Karpas-422 (cell line): ENCODE data around the gene SEC22C. TPM values are rescaled to one million over a fixed set of nuclear protein-coding genes. Genes with fewer than 3 reads are reported as not detected.

Source experiments
- DNase-seq: peaks from one replicate; pipeline ENCODE4 v3.0.0-alpha.2; 2015
- H2AFZ ChIP-seq: fragments of 200-600 bp; sonication (generic); 2 replicates; pipeline ENCODE4 v1.6.1; 2014; ENCODE audit warnings: antibody characterized with exemption, low read length, mixed read lengths
- H3K27ac ChIP-seq: fragments of 200-600 bp; sonication (generic); 2 replicates; pipeline ENCODE4 v1.5.1; 2014; ENCODE audit warnings: mild to moderate bottlenecking, low read length, moderate library complexity
- H3K27me3 ChIP-seq: fragments of 200-600 bp; sonication (generic); 2 replicates; pipeline ENCODE4 v1.6.1; 2014; ENCODE audit warnings: low read length, mixed read lengths
- H3K36me3 ChIP-seq: fragments of 200-600 bp; sonication (generic); 2 replicates; pipeline ENCODE4 v1.6.1; 2014; ENCODE audit warnings: low read length, mixed read lengths; ENCODE audit not compliant: insufficient read depth
- H3K4me1 ChIP-seq: fragments of 200-600 bp; sonication (generic); 2 replicates; pipeline ENCODE4 v1.6.1; 2014; ENCODE audit warnings: mild to moderate bottlenecking, low read length, mixed read lengths
- H3K4me2 ChIP-seq: fragments of 200-600 bp; sonication (generic); 2 replicates; pipeline ENCODE4 v1.6.1; 2014; ENCODE audit warnings: low read length, low read depth, mild to moderate bottlenecking; ENCODE audit not compliant: poor library complexity, severe bottlenecking
- H3K4me3 ChIP-seq: fragments of 200-600 bp; sonication (generic); 2 replicates; pipeline ENCODE4 v1.5.1; 2014; ENCODE audit warnings: mild to moderate bottlenecking, antibody characterized with exemption, low read length, mixed read lengths
- H3K79me2 ChIP-seq: fragments of 200-600 bp; sonication (generic); 2 replicates; pipeline ENCODE4 v1.6.1; 2014; ENCODE audit warnings: mild to moderate bottlenecking, low read length, mixed read lengths
- H3K9ac ChIP-seq: fragments of 200-600 bp; sonication (generic); 2 replicates; pipeline ENCODE4 v1.6.0; 2014; ENCODE audit warnings: low read length
- H3K9me2 ChIP-seq: fragments of 200-600 bp; sonication (generic), shearing (Covaris generic); replicated peaks from 2 replicates; pipeline ENCODE4 v1.6.0; 2014; ENCODE audit warnings: mild to moderate bottlenecking, low read length, moderate library complexity; ENCODE audit not compliant: insufficient read depth
- H3K9me3 ChIP-seq: fragments of 300-700, 200-600 bp; sonication (generic); 2 replicates; pipeline ENCODE4 v1.6.1; 2014; ENCODE audit warnings: low read length, mixed read lengths
- H4K20me1 ChIP-seq: fragments of 200-600 bp; sonication (generic); 2 replicates; pipeline ENCODE4 v1.6.1; 2014; ENCODE audit warnings: mild to moderate bottlenecking, antibody characterized with exemption, low read length, low read depth; ENCODE audit not compliant: insufficient read depth
- total RNA-seq: library from RNA; depleted of rRNA; stranded (reverse); fragments of >200 nt; shearing (Covaris generic); gene quantifications from 2 replicates; pipeline ENCODE4 v1.2.3, GENCODE V29; 2014; ENCODE audit warnings: low replicate concordance; rRNA removed

The SEC22C gene, protein sequence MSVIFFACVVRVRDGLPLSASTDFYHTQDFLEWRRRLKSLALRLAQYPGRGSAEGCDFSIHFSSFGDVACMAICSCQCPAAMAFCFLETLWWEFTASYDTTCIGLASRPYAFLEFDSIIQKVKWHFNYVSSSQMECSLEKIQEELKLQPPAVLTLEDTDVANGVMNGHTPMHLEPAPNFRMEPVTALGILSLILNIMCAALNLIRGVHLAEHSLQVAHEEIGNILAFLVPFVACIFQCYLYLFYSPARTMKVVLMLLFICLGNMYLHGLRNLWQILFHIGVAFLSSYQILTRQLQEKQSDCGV
- 36.4 and 49.8 TPM in 2 replicates for total RNA-seq

DNA sequence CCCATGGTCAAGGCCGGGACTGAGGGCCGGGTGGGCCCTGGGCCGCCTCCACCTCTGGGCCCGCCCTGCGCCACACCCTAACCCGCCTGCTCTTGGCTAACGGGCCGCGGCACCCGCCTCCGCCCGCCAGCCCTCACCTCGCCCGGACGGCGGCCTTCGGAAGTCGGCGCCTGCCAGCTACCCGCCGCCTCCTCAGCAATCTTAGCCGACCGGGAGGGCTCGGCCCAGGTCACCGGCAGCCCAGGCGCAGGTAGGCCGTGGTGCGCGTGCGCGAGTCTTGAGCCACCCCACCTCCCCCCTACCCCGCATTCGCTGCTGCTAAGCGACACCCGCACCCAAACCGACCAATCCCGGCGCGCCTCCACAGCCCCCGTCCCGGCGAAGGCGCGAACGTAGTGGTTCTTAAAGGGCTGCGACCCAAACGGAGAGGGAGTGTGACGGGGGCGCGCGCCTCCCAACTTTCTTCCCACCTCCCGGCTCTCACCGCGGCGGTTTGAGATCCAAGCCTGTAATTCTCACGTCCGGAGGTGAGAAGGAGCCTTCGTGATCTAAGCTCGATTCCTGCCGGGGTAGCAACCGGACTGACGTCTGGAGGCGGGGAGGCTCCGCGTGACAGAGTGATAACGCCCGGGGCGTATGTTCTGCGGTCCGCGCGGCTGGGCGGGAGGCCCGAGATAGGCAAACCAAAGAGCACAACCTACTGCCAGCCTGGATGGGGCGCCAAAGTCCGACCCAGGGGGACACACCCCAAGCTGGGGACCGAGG is at the start of gene SEC22C:
TSS of gene SEC22C (minus strand) at position 259 of the 765 bp plus-strand sequence. CDS start 12,921 bp downstream, outside the sequence.
- Histone ChIP-seq H3K4me3 (peak within 1 kb of the TSS; percentile 97), H3K4me2 (peak within 1 kb of the TSS; percentile 81)

DNA sequence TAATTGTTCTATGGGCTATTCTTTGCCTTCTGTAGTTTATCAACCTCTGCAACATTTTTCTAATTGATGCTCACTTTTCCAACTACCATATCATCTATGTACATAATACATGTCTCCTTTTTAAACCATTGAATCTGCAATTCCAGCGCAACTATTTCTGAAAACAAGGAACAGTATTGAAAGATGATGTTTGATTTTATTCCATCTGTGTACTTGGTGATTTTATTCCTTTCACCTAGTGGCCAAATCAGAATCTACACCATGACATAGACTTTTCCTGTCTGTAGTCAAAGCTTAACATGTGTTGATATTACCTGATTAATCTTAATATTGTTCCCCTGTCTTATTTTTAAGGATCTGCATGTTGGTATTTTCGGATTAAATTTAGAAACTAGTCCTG is 31.7 kb upstream of the SEC22C start:
- DNase-seq, result no peak

More for the DNA sequence above, at the start of gene SEC22C:
- Histone ChIP-seq H4K20me1 (no peaks in the 10 kb centered on the region), H3K9me2 (no peaks in the 10 kb centered on the region), H3K9ac (peak within 1 kb of the TSS; percentile 96), H3K27me3 (no peaks in the 10 kb centered on the region), H3K27ac (peak within 1 kb of the TSS; percentile 62), H3K9me3 (no peaks in the 10 kb centered on the region), H3K4me1 (peaks cover 28% of the 10 kb centered on the region), H3K79me2 (peaks cover 58% of the 10 kb centered on the region), H2AFZ (peak within 1 kb of the TSS; percentile 72; the same call in 1 of the 2 replicates), H3K36me3 (peaks cover 15% of the 10 kb centered on the region)
- peak; percentile 98 for DNase-seq

DNA sequence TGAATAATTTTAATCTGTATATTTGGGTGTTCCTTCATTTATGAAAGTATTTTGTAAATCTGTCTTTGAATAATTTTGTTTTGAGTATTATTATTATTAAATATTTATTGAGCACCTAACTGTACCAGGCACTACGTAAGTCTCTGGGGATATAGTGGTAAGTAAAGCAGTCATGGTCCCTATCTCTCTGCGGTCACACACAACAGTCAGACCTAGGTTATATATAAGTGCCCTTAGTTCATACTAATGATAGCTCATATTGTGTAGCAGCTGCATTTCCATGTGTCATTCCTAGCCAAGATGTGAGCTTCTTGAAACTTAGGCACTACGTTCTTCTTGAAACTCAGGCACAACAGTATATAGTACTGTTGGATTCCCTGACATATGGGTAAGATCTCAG is 31.2 kb upstream of the SEC22C start:
- H3K4me3 ChIP-seq, result peak overlapping the region; percentile 56
- peak overlapping the region; percentile 98 for H3K27ac ChIP-seq
- H3K36me3 ChIP-seq, result peaks cover 37% of the 10 kb centered on the region
- peaks cover 84% of the 10 kb centered on the region for H3K4me1 ChIP-seq
- peaks cover 7% of the 10 kb centered on the region for H4K20me1 ChIP-seq
- H3K9ac ChIP-seq, result peak overlapping the region; percentile 52
- no peaks in the 10 kb centered on the region for H3K9me3 ChIP-seq
- peak overlapping the region; percentile 88 for H3K4me2 ChIP-seq
- no peaks in the 10 kb centered on the region for H3K9me2 ChIP-seq
- H3K79me2 ChIP-seq, result peaks cover 98% of the 10 kb centered on the region
- DNase-seq, result peak; percentile 82
- H2AFZ ChIP-seq, result no peak overlapping the region
- no peaks in the 10 kb centered on the region for H3K27me3 ChIP-seq

More for the DNA sequence above, 31.7 kb upstream of the SEC22C start:
- peaks cover 2% of the 10 kb centered on the region for H4K20me1 ChIP-seq
- no peaks in the 10 kb centered on the region for H3K9me2 ChIP-seq
- H2AFZ ChIP-seq, result no peak overlapping the region
- H3K4me1 ChIP-seq, result peaks cover 79% of the 10 kb centered on the region
- no peaks in the 10 kb centered on the region for H3K9me3 ChIP-seq
- peak overlapping the region; percentile 88 for H3K4me2 ChIP-seq
- H3K79me2 ChIP-seq, result peaks cover 93% of the 10 kb centered on the region
- peak overlapping the region; percentile 98 for H3K27ac ChIP-seq
- H3K4me3 ChIP-seq, result peak overlapping the region; percentile 56; the same call in 1 of the 2 replicates
- no peaks in the 10 kb centered on the region for H3K27me3 ChIP-seq
- H3K9ac ChIP-seq, result peak overlapping the region; percentile 45
- H3K36me3 ChIP-seq, result peaks cover 33% of the 10 kb centered on the region; the same call in 1 of the 2 replicates

DNA sequence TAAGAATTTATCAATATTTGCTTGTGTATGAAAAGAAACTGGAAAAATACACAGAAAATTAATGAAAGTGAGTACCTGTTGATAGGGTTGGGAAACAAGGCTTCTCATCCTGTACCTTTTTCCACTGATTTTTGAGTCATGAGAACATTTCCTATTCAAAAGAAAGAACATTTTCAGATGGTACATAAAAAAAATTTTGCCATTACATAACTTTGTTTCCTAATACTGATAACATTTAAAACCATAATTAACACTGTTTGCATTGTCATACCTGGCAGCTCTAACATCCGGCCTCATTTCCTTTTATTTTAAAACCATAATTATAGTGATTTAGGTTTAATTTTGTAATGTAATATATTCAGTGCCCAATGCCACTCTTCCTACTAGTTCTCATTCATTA is 30.4 kb upstream of the SEC22C start:
- H3K36me3 ChIP-seq, result peaks cover 42% of the 10 kb centered on the region
- peak overlapping the region; percentile 98 for H3K27ac ChIP-seq
- peaks cover 84% of the 10 kb centered on the region for H3K4me1 ChIP-seq
- H3K9ac ChIP-seq, result peak overlapping the region; percentile 52
- peaks cover 11% of the 10 kb centered on the region for H4K20me1 ChIP-seq
- no peaks in the 10 kb centered on the region for H3K27me3 ChIP-seq
- DNase-seq, result peak; percentile 62
- H3K9me3 ChIP-seq, result no peaks in the 10 kb centered on the region
- no peaks in the 10 kb centered on the region for H3K9me2 ChIP-seq
- peak overlapping the region; percentile 88 for H3K4me2 ChIP-seq
- H2AFZ ChIP-seq, result no peak overlapping the region
- peak overlapping the region; percentile 56 for H3K4me3 ChIP-seq
- peaks cover 100% of the 10 kb centered on the region for H3K79me2 ChIP-seq

DNA sequence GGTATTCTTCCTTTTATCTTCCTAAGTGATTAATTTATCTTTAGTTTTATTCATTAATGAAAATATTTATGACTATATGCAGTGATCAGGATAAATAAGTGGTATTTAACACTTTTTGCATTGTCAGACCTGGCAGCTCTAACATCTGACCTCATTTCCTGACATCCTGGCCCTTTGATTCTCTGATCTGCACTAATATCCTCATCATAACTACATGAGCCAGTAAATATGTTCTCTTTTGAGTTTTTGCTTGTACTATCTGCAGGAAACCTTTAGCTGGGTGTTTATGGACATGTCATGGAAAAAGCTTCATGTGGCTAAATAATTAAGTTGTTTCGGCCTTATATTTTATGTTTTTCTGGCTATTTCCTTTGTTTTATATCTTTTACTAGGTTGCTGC is 29.2 kb upstream of the SEC22C start:
- H3K9ac ChIP-seq, result 0 out of 2 replicates have a peak overlapping the region, but pooled peaks have one; percentile 28
- H2AFZ ChIP-seq, result no peak overlapping the region
- H4K20me1 ChIP-seq, result peaks cover 11% of the 10 kb centered on the region
- H3K79me2 ChIP-seq, result peaks cover 100% of the 10 kb centered on the region
- H3K36me3 ChIP-seq, result peaks cover 37% of the 10 kb centered on the region
- DNase-seq, result no peak
- no peaks in the 10 kb centered on the region for H3K9me3 ChIP-seq
- no peak overlapping the region for H3K4me3 ChIP-seq
- H3K4me1 ChIP-seq, result peaks cover 81% of the 10 kb centered on the region
- peak overlapping the region; percentile 98 for H3K27ac ChIP-seq
- H3K9me2 ChIP-seq, result no peaks in the 10 kb centered on the region
- peak overlapping the region; percentile 20 for H3K4me2 ChIP-seq
- no peaks in the 10 kb centered on the region for H3K27me3 ChIP-seq

DNA sequence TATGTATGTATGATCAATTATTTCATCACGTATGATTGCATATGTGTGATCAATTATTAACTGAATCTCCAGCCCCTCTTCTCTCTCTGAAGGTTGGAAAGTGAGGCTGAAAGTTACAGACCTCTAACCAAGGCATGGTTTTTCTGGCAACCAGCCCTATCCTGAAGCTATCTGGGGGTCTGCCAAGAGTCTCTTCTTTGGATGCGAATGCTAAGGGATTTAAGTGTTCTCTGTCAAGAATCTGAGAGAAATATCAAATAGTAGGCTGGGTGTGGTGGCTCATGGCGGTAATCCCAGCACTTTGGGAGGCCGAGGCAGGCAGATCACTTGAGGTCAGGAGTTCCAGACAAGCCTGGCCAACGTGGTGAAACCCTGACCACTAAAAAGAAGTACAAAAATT is 26.8 kb upstream of the SEC22C start:
- Histone ChIP-seq H2AFZ (no peak overlapping the region), H3K9me3 (no peaks in the 10 kb centered on the region), H3K79me2 (peaks cover 100% of the 10 kb centered on the region), H3K9me2 (no peaks in the 10 kb centered on the region), H4K20me1 (peaks cover 15% of the 10 kb centered on the region), H3K4me3 (no peak overlapping the region), H3K4me1 (peaks cover 83% of the 10 kb centered on the region), H3K9ac (no peak overlapping the region), H3K27me3 (no peaks in the 10 kb centered on the region), H3K4me2 (no peak overlapping the region), H3K36me3 (peaks cover 33% of the 10 kb centered on the region), H3K27ac (peak overlapping the region; percentile 16; the same call in 1 of the 2 replicates)
- no peak for DNase-seq

DNA sequence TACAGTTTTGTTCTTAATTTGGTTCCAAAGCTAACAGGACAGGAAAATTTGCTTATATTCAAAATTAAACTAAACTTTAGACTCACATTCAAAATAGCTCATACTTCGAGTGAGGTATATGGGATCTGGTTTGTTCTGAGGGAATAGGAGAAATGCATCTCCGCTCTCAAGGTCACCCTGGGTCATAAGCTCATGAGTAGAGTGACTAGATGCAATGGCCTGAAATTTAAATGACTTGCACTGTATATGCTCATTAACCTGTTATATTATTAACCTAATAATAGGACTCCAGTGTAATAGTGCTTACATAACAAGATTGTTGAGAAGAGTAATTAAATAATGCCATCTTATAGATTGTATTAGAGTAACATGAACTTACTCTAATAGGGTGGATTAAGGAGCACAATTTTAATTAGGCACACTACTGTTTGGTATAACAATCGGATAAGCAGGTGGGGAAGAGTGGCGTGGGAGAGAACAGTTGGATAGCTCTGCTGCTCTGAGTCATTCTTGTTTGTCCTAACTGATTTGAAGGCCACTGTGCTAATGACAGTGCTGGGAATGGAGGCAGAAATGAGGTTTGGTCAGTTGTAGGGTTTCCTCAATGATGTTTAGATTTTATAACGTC is 23.9 kb upstream of the SEC22C start:
- H4K20me1 ChIP-seq, result peaks cover 20% of the 10 kb centered on the region
- H3K27me3 ChIP-seq, result no peaks in the 10 kb centered on the region
- H3K9me2 ChIP-seq, result no peaks in the 10 kb centered on the region
- DNase-seq, result no peak
- H3K4me1 ChIP-seq, result peaks cover 70% of the 10 kb centered on the region
- no peak overlapping the region for H2AFZ ChIP-seq
- peak overlapping the region; percentile 28 for H3K4me2 ChIP-seq
- peaks cover 39% of the 10 kb centered on the region for H3K36me3 ChIP-seq
- peaks cover 99% of the 10 kb centered on the region for H3K79me2 ChIP-seq
- H3K9me3 ChIP-seq, result no peaks in the 10 kb centered on the region
- no peak overlapping the region for H3K9ac ChIP-seq
- no peak overlapping the region for H3K4me3 ChIP-seq
- H3K27ac ChIP-seq, result peak overlapping the region; percentile 25; the same call in 1 of the 2 replicates
